SK-N-SH (cell line): ENCODE results near the gene KLHL21. TPM values are rescaled to one million over a fixed set of nuclear protein-coding genes. Genes with fewer than 3 reads are reported as not detected.

ENCODE experiments used
- CTCF ChIA-PET: fragments of 300-600, 350-600 bp; formaldehyde crosslinking; extraction: SDS; loops from one replicate; lab custom pipeline; 2021; lab: Yijun Ruan, JAX
- POLR2A ChIA-PET: fragments of 350-600 bp; sonication (Branson Sonifier 250); formaldehyde crosslinking; extraction: SDS; loops from one replicate; lab custom pipeline; 2020; ENCODE audit warnings: antibody characterized with exemption, inconsistent platforms; lab: Yijun Ruan, JAX
- DNase-seq: peaks from one replicate; pipeline ENCODE4 v3.0.0; 2012
- H2AFZ ChIP-seq: fragments of 200-600 bp; sonication (generic); 2 replicates; pipeline ENCODE4 v1.8.1; 2016; ENCODE audit warnings: antibody characterized with exemption, mild to moderate bottlenecking, low read depth
- H3F3A ChIP-seq: fragments of 200-600 bp; sonication (generic); replicated peaks from 2 replicates; pipeline ENCODE3; 2016; ENCODE audit warnings: antibody characterized with exemption, mild to moderate bottlenecking; ENCODE audit not compliant: insufficient read depth
- H3K27ac ChIP-seq, 2 experiments: fragments of 200-500 bp in 1 of 2; fragments of 200-600 bp in 1 of 2; sonication (Bioruptor generic) in 1 of 2; sonication (generic), shearing (Covaris generic) in 1 of 2; 2 replicates each; pipeline versions ENCODE4 v1.5.1 to v1.6.1; 2014 to 2016; ENCODE audit warnings: low read depth in 2 of 2, inconsistent platforms in 1 of 2, low read length in 1 of 2, mild to moderate bottlenecking in 1 of 2, mixed read lengths in 1 of 2
- H3K27me3 ChIP-seq: fragments of 200-600 bp; sonication (generic), shearing (Covaris generic); 2 replicates; pipeline ENCODE4 v1.6.1; 2016; ENCODE audit warnings: mixed run types; ENCODE audit not compliant: insufficient read depth
- H3K36me3 ChIP-seq, 2 experiments: fragments of 200-500 bp in 1 of 2; fragments of 200-600 bp in 1 of 2; sonication (Bioruptor generic) in 1 of 2; sonication (generic) in 1 of 2; replicated peaks in 1 of 2; 2 replicates each; pipeline versions ENCODE3 to v1.5.1; 2014 to 2016; ENCODE audit warnings: low read length in 1 of 2, mild to moderate bottlenecking in 1 of 2; ENCODE audit not compliant: insufficient read depth in 2 of 2, control insufficient read depth in 1 of 2
- H3K4me1 ChIP-seq, 2 experiments: fragments of 200-500 bp in 1 of 2; fragments of 200-600 bp in 1 of 2; sonication (Bioruptor generic) in 1 of 2; sonication (generic), shearing (Covaris generic) in 1 of 2; 2 replicates each; pipeline versions ENCODE4 v1.5.1 to v1.6.1; 2014 to 2016; ENCODE audit warnings: low read depth in 1 of 2, low read length in 1 of 2, mixed run types in 1 of 2; ENCODE audit not compliant: insufficient read depth in 2 of 2, control insufficient read depth in 1 of 2
- H3K4me2 ChIP-seq: fragments of 200-600 bp; sonication (generic), shearing (Covaris generic); 2 replicates; pipeline ENCODE4 v1.6.1; 2017; ENCODE audit warnings: mixed run types
- H3K4me3 ChIP-seq, 2 experiments: fragments of 200-500 bp in 1 of 2; fragments of 200-600 bp in 1 of 2; sonication (Bioruptor generic) in 1 of 2; sonication (generic), shearing (Covaris generic) in 1 of 2; 2 replicates each; pipeline versions ENCODE4 v1.5.1 to v1.8.1; 2014 to 2016; ENCODE audit warnings: low read depth in 2 of 2, inconsistent platforms in 1 of 2, low read length in 1 of 2, mild to moderate bottlenecking in 1 of 2, mixed read lengths in 1 of 2, moderate library complexity in 1 of 2
- H3K79me2 ChIP-seq: fragments of 200-600 bp; sonication (generic); 2 replicates; pipeline ENCODE4 v1.8.1; 2017; ENCODE audit warnings: mild to moderate bottlenecking; ENCODE audit not compliant: insufficient read depth
- H3K9ac ChIP-seq: fragments of 200-600 bp; sonication (generic); 2 replicates; pipeline ENCODE4 v1.6.1; 2017; ENCODE audit warnings: mixed run types
- H3K9me2 ChIP-seq: fragments of 200-600 bp; sonication (generic); 2 replicates; pipeline ENCODE4 v1.6.1; 2017; ENCODE audit warnings: mixed run types
- H3K9me3 ChIP-seq: fragments of 200-600 bp; sonication (generic); 2 replicates; pipeline ENCODE4 v1.6.1; 2017; ENCODE audit warnings: mixed run types, mild to moderate bottlenecking, moderate library complexity
- H4K20me1 ChIP-seq: fragments of 200-600 bp; sonication (generic); 2 replicates; pipeline ENCODE4 v1.6.1; 2017; ENCODE audit warnings: mild to moderate bottlenecking, mixed run types; ENCODE audit not compliant: insufficient read depth
- EP300 ChIP-seq, 2 experiments: IDR thresholded peaks; 2 replicates each; pipeline versions ENCODE4 v1.4.0 to v1.6.1; 2012; ENCODE audit warnings: borderline replicate concordance in 1 of 2, low read depth in 1 of 2, low read length in 1 of 2
- FOSL2 ChIP-seq: IDR thresholded peaks from 2 replicates; pipeline ENCODE4 v1.4.0; 2012; ENCODE audit warnings: low read depth, mild to moderate bottlenecking, moderate library complexity, borderline replicate concordance
- FOXM1 ChIP-seq: IDR thresholded peaks from 2 replicates; pipeline ENCODE4 v1.4.0; 2012; ENCODE audit warnings: low read depth, mild to moderate bottlenecking
- GABPA ChIP-seq: IDR thresholded peaks from 2 replicates; pipeline ENCODE4 v1.4.0; 2012; ENCODE audit warnings: low read depth, mild to moderate bottlenecking
- GATA2 ChIP-seq: sonication (generic); formaldehyde crosslinking; IDR thresholded peaks from 2 replicates; pipeline ENCODE4 v1.5.0; 2020; ENCODE audit warnings: mild to moderate bottlenecking, missing genetic modification reagents
- JUND ChIP-seq: IDR thresholded peaks from 2 replicates; pipeline ENCODE4 v1.4.0; 2012
- PBX3 ChIP-seq: IDR thresholded peaks from 2 replicates; pipeline ENCODE4; 2012
- POLR2AphosphoS5 ChIP-seq: IDR thresholded peaks from 2 replicates; pipeline ENCODE4 v1.6.1; 2012; ENCODE audit warnings: low read depth, low read length
- RAD21 ChIP-seq: IDR thresholded peaks from 2 replicates; pipeline ENCODE4 v1.6.1; 2012; ENCODE audit warnings: mild to moderate bottlenecking, low read length
- RXRA ChIP-seq: IDR thresholded peaks from 2 replicates; pipeline ENCODE4 v1.4.0; 2012; ENCODE audit warnings: low read depth, mild to moderate bottlenecking, borderline replicate concordance
- TAF1 ChIP-seq: IDR thresholded peaks from 2 replicates; pipeline ENCODE4 v1.6.1; 2012; ENCODE audit warnings: low read depth, mild to moderate bottlenecking, low read length, moderate library complexity, borderline replicate concordance
- USF1 ChIP-seq: IDR thresholded peaks from 2 replicates; pipeline ENCODE4 v1.4.0; 2012; ENCODE audit warnings: low read depth, borderline replicate concordance
- YY1 ChIP-seq: IDR thresholded peaks from 2 replicates; pipeline ENCODE4 v1.4.0; 2012; ENCODE audit warnings: low read depth, mild to moderate bottlenecking
- WGBS: methylation state at CpG from one replicate; pipeline ENCODE4 v1.1.6; 2017; ENCODE audit warnings: low lambda C conversion rate; 5-methylcytosine and 5-hydroxymethylcytosine counted together
- polyA plus RNA-seq, 3 experiments: library from polyadenylated mRNA; depleted of rRNA; stranded (reverse); fragments of >200 nt; gene quantifications; 2 replicates each; pipeline ENCODE4 v1.2.3, GENCODE V29; 2012
- TF ChIP-seq, protein P1 (sequence below): fragments of 150-350 bp; IDR thresholded peaks from 2 replicates; pipeline ENCODE4 v1.6.1; 2017; ENCODE audit warnings: antibody characterized with exemption, low read length, low read depth, borderline replicate concordance
- TF ChIP-seq, protein P2 (sequence below): IDR thresholded peaks from 2 replicates; pipeline ENCODE4 v1.6.1; 2012; ENCODE audit warnings: mild to moderate bottlenecking, low read depth, low read length, moderate library complexity

Gene KLHL21
- polyA plus RNA-seq, 1 of the 3 experiments (the other 2 are of a cell fraction): 12.5 TPM

GRCh38 chr1:6572653-6573383 lies 29.9 kb downstream of the KLHL21 start:
- no peak for TF ChIP-seq YY1
- TF ChIP-seq, protein P1, sequence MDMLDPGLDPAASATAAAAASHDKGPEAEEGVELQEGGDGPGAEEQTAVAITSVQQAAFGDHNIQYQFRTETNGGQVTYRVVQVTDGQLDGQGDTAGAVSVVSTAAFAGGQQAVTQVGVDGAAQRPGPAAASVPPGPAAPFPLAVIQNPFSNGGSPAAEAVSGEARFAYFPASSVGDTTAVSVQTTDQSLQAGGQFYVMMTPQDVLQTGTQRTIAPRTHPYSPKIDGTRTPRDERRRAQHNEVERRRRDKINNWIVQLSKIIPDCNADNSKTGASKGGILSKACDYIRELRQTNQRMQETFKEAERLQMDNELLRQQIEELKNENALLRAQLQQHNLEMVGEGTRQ: no peak
- TF ChIP-seq FOSL2: no peak
- TF ChIP-seq RXRA: no peak
- no peak for TF ChIP-seq EP300 (IDR thresholded peaks at IDR 0.05; ENCODE audit: borderline replicate concordance in 1 of 2, low read depth in 1 of 2, low read length in 1 of 2)
- TF ChIP-seq JUND: no peak
- TF ChIP-seq PBX3: no peak
- TF ChIP-seq TAF1: no peak
- no peak for TF ChIP-seq FOXM1
- TF ChIP-seq, protein P2, sequence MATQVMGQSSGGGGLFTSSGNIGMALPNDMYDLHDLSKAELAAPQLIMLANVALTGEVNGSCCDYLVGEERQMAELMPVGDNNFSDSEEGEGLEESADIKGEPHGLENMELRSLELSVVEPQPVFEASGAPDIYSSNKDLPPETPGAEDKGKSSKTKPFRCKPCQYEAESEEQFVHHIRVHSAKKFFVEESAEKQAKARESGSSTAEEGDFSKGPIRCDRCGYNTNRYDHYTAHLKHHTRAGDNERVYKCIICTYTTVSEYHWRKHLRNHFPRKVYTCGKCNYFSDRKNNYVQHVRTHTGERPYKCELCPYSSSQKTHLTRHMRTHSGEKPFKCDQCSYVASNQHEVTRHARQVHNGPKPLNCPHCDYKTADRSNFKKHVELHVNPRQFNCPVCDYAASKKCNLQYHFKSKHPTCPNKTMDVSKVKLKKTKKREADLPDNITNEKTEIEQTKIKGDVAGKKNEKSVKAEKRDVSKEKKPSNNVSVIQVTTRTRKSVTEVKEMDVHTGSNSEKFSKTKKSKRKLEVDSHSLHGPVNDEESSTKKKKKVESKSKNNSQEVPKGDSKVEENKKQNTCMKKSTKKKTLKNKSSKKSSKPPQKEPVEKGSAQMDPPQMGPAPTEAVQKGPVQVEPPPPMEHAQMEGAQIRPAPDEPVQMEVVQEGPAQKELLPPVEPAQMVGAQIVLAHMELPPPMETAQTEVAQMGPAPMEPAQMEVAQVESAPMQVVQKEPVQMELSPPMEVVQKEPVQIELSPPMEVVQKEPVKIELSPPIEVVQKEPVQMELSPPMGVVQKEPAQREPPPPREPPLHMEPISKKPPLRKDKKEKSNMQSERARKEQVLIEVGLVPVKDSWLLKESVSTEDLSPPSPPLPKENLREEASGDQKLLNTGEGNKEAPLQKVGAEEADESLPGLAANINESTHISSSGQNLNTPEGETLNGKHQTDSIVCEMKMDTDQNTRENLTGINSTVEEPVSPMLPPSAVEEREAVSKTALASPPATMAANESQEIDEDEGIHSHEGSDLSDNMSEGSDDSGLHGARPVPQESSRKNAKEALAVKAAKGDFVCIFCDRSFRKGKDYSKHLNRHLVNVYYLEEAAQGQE: no peak
- TF ChIP-seq USF1: no peak
- no peak for TF ChIP-seq GABPA
- TF ChIP-seq POLR2AphosphoS5: no peak
- no peak for TF ChIP-seq GATA2
- no peak for TF ChIP-seq RAD21

More at GRCh38 chr1:6572653-6573383, 29.9 kb downstream of the KLHL21 start:
- H4K20me1 ChIP-seq: no peaks in the 10 kb centered on the region
- no peak overlapping the region for H3K4me3 ChIP-seq
- H3F3A ChIP-seq: no peaks in the 10 kb centered on the region
- H3K79me2 ChIP-seq: no peaks in the 10 kb centered on the region
- no peak overlapping the region for H3K9ac ChIP-seq
- H2AFZ ChIP-seq: no peak overlapping the region
- H3K9me3 ChIP-seq: no peaks in the 10 kb centered on the region
- H3K27me3 ChIP-seq: no peaks in the 10 kb centered on the region
- H3K9me2 ChIP-seq: no peaks in the 10 kb centered on the region
- CTCF ChIA-PET: interaction anchor here (1.0 to 2.7 kb wide), 2 partner anchors 18 to 29 kb away, joined by 3 to 18 read pairs; partner anchors contain the start of genes NOL9 and TAS1R1
- H3K4me2 ChIP-seq: no peak overlapping the region
- no peak overlapping the region for H3K27ac ChIP-seq
- DNase-seq: peak; percentile 20
- H3K36me3 ChIP-seq: no peaks in the 10 kb centered on the region
- POLR2A ChIA-PET: no interaction called here
- 61% methylated on average over 12 of the region's 12 CpGs for WGBS
- no peaks in the 10 kb centered on the region for H3K4me1 ChIP-seq
